HuH-7 (cell line): ENCODE data around the gene FAM227B.
"Not testable (repeated sequence)": the region's sequence is repeated elsewhere in the genome, so short reads cannot be mapped to it uniquely, and the experiment has no call there.

Experiments
- DNase-seq: peaks from one replicate; pipeline ENCODE4 v3.0.0; 2011; ENCODE audit warnings: low spot score

Gene FAM227B

DNA sequence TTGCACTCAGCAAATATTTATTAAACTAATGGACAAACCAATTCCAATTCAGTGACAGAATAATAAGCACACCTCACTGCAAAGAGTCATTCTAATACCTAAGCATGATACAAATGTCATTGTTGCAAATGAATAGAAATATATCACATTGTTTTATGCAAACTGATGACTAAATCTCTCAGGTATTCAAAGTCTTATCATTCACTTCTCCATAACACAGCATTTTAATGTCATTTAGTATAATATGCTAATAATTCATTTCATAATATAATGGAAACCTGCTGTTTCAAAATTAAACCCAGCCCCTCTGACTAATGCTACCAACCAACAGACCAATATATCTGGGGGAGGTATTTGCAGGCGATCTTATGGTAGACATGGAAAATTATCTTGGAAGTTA is 125.8 kb downstream of the FAM227B start:
- no peak for DNase-seq

- no peak for DNase-seq
Measured at GRCh38 chr15:49492830-49493229, 127.8 kb downstream of the FAM227B start.

DNA sequence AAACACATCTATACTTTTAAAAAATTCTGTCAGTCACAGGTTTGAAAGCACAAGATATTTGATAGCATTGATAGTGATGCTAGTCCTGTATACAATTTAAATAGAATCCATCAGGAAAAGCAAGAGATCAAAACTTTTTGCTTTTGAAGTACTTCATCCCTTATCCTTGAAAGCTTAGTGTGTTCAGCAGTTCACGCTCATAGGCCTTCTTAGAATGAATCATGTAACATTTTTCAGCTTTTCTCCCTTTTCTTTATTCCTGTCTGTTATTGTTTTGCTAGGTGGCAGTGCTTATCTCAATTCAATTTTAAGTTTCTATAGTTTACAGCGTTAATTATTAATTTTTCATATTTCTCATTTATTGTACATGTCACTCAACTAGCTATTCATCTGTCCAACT is 128.5 kb downstream of the FAM227B start:
- DNase-seq, result no peak

- no peak for DNase-seq
Measured at GRCh38 chr15:49490966-49491365, 129.7 kb downstream of the FAM227B start.

DNA sequence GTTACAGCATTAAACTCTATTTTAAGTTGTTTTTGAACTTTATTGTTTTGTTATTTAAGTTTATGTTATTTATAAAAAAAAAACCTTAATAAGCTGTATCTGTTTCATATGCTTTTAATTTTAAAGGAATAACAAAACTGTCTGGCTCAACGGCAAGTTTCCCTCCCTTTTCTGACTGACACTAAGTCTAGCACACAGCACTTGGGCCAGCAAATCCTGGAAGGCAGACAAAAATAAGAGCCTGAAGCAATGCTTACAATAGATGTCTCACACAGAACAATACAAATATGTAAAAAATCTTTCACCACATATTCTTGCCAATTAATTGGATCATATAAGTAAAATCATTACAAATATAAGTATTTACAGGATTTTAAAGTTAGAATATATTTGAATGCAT is 135.2 kb downstream of the FAM227B start:
- not testable (repeated sequence) for DNase-seq

GRCh38 chr15:49478982-49479381 is 141.6 kb downstream of the FAM227B start:
- not testable (repeated sequence) for DNase-seq

DNA sequence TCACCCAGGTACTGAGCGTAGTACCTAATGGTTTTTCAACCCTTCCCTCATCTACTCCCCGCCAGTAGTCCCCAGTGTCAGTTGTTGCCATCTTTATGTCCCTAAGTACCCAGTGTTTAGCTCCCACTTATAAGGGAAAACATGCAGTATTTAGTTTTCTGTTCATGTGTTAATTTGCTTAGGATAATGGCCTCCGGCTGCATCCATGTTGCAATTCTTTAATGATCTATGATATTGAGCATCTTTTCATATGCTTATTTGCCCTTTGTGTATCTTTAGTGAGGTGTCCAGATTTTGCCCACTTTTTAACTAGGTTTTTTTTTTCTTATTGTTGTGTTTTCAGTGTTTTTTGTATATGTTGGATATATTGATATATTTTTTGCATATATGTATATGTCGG is 142.6 kb downstream of the FAM227B start:
- DNase-seq, result not testable (repeated sequence)

DNA sequence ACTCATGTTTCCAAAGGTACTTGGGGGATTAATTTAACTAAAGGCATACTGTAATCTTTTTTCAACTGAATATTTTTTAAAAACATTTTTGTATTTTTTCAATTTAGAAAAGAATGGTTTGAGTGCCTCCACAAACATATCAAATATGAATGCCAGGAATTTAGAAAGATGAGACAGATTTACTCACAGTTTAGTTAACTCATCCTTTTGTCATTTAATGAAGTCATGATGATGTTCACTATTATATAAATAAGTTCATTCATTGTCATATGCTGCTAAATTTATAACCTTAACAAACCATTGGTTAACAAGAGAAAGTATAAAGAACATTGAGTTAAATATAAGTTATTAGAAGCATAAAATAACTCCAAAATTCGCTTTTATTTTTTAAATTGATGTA is 147.6 kb downstream of the FAM227B start:
- DNase-seq, result no peak

- DNase-seq, result no peak
Measured at GRCh38 chr15:49472338-49472737, 148.3 kb downstream of the FAM227B start.

DNA sequence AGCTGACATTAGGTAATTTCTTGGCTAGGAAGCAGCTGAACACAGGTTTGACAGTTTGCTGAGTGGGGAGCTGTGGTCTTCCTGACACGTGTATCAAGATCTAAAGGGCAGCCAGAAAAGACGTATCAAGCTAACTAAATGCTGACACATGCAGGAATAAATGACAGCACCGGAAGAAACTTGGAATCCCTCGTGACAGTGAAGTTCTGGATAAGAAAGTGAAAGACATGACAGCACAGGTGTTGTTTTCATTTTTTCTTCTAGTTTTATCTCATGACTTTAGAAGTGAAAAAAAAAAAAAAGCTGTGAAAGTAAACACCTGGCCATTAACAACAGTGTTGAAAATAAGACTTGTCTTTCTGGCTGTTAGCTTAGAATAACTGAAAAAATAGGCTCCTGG is 148.9 kb downstream of the FAM227B start:
- no peak for DNase-seq

- DNase-seq, result not testable (repeated sequence)
Measured at GRCh38 chr15:49471248-49471647, 149.4 kb downstream of the FAM227B start.

DNA sequence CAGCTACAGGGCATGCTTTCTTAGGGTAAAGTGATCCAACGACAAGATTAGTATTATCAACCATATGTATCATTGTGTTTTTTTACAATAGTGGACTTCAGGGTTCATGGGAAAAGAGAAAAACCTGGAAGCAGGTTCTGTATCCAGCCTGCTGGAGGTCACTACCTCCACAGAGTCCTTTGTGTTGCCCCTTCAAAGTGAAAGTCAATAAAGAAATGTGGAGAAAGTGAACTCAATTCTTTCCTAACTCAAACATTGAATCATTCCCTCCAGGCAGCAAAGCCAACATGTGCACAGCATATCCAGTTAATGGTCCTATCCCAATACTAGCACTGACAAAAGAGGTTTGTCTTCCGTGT is 152.2 kb downstream of the FAM227B start:
- DNase-seq, result peak; percentile 3

GRCh38 chr15:49467746-49468480 is 152.7 kb downstream of the FAM227B start:
- no peak for DNase-seq

DNA sequence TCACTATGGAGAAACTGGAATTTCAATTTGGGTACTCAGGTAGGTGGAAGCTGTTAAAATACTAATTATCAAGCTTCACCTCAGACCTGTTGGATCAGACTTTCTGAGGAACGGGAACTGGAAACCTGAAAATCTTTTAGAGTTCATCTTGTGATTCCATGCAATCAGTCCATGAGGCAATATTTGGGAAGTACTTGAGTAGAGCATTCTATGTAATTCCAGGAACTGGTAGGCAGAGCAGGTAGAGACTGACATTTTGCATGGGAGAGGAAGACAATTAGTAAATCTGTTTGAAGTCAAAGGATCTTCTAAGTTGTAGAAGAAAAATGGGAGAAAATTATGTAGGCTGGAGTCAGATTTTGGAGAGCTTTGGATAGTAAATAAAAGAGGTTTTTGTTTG is 154.5 kb downstream of the FAM227B start:
- DNase-seq, result no peak

DNA sequence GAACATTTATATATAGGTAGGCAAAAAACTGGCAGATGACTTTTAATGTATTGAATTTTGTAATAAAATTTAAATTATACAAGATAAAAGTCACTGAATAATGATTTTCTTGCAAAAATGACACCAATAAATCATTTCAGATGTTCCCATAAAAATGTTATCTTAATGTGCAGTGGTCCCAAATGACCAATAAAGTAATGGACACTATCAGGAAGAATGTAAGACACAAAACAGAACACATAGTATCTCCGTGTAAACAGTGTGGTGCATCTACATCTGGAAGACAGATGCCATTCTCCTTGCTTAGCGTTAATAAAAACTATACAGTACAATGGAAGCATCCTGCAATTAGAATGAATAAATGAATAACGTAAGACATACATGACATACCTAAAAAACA is 156.1 kb downstream of the FAM227B start:
- no peak for DNase-seq

DNA sequence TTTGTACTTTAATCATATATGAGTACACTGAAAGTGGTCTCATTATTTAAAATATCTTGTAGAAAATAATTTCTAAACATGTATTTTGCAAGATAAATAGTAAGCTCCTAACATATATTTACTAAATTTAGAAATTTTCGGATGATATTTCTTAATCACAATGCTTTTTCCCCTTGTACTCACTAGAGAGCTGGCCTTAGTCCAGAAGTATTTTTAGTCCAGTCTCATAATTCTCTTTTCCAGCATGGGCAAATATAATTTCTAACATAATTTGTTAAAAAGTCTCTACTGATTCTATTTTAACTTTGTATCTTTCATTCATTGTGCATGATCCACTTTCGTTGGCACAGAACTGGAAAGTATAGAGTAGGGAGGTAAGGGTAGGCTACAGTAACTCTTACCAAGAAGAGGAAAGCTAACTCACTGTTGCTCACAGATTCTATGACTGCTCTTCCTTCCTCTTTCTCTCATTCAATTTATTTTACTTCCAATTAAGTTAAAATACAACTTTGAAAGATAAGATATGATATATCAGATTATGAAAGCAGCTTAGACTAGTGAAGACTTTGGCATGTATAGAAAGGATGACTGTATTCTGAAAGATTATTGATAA is 158.3 kb downstream of the FAM227B start:
- DNase-seq, result no peak

GRCh38 chr15:49460411-49460941 is 160.1 kb downstream of the FAM227B start:
- no peak for DNase-seq

DNA sequence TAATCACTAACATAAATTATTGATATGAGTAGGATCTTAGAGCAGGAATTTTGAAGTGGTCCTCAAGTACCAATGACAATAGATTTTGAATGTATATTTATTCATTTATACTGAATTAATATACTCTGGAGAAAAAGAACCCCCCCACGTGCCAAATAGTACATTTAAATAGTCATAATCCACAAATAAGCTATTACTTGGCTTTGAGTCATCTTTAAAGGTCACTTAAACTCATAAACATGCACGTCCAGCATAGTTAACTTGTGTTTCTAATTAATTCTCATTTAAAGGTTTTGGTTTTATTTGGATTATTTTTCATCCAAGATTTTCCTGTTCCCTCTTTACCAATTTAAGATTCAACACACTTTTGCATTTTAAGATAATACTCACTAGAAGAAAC is 162.5 kb downstream of the FAM227B start:
- no peak for DNase-seq

DNA sequence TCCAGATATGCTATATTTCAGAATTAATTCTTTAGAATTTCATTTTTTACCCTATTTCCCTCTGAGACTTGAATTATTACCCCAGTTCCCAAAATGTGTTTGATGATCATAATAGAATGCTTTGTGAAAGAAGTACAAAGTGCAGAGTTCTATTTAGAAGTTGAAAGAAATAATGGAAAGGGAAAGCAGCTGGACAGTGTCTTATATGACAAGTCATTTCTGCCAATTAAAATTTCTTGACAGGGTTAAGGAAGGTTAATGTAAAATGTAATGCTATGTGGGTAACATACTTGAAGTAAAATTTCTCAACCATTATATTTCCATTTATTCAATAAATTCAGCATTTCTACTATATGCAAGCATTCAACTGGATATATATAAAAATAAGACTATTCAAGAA is 164.5 kb downstream of the FAM227B start:
- no peak for DNase-seq

- DNase-seq, result no peak
Measured at GRCh38 chr15:49452595-49452994, 168.0 kb downstream of the FAM227B start.

DNA sequence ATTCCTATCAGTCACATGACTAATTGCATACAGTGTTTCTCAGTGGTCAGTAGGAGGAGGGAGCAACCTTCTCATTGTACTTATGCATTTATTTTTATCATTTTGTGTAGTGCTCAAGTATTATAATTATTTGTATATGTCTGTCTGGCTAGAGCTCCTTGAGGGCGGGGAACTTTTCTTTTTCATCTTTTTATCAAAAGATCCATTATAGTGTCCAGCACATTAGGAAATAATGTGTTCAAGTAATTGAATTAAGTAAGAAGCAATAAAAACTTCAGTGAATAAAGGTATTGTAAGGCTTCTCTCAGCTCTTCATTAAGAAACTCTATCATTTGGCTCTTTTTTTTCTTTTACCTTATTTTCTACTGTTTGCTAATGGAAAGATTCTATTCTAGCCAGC is 178.8 kb downstream of the FAM227B start:
- DNase-seq, result no peak

GRCh38 chr15:49441356-49441755 is 179.3 kb downstream of the FAM227B start:
- no peak for DNase-seq

DNA sequence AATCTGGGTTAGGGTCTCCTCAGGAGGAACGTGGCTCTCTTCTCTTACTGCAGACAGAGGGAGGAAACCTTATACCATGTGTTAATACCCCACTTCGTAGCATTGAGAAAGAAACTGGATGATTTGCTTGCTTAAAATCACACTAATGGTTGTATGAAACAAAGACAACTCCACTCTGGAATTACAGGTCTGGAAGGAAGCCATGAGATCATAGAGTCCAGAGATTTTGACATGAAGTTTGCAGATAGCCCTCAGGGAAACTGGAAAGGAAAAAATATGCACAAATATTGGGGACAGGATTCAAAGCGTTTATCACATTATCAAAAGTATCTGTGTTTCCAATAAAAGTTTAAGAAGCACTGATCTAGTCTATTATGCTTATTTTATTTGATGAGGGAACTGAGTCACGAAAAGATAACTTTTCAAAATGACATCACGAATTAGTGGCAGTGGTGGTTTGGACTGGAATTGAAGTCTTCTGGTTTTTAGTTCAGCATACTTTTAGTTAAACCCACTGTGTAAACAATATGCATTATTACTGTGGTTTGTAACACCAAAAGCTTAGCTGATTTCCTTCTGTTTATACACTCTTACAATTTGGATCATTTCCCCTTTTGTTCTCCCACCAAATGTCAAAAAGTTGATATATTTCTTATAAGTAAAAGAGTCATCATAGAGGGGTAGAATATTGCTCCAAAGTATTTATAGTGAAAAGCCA is 180.8 kb downstream of the FAM227B start:
- DNase-seq, result no peak
